Osteocyte (in vitro differentiated cells): ENCODE measurements around the gene DEDD2. TPM values are rescaled to one million over a fixed set of nuclear protein-coding genes. Genes with fewer than 3 reads are reported as not detected.
A peak's percentile ranks its signal among the peaks of the same experiment; 100 is the strongest.

Source experiments
- DNase-seq: peaks from one replicate; pipeline ENCODE4 v3.0.0; 2021; ENCODE audit warnings: mixed read lengths; ENCODE audit not compliant: unreplicated experiment; ENCODE audit errors: extremely low spot score
- H3K27ac Mint-ChIP-seq: one replicate; pipeline ENCODE4 v1.8.0; 2021; ENCODE audit warnings: mild to moderate bottlenecking, mixed read lengths; ENCODE audit not compliant: unreplicated experiment
- H3K27me3 Mint-ChIP-seq: one replicate; pipeline ENCODE4 v1.8.0; 2021; ENCODE audit warnings: mixed read lengths; ENCODE audit not compliant: unreplicated experiment
- H3K36me3 Mint-ChIP-seq: one replicate; pipeline ENCODE4 v1.8.0; 2021; ENCODE audit warnings: mixed read lengths; ENCODE audit not compliant: unreplicated experiment
- H3K4me1 Mint-ChIP-seq: one replicate; pipeline ENCODE4 v1.8.0; 2021; ENCODE audit warnings: mixed read lengths; ENCODE audit not compliant: unreplicated experiment
- H3K4me3 Mint-ChIP-seq: one replicate; pipeline ENCODE4 v1.8.0; 2021; ENCODE audit warnings: mild to moderate bottlenecking, moderate library complexity, mixed read lengths; ENCODE audit not compliant: unreplicated experiment
- H3K9me3 Mint-ChIP-seq: one replicate; pipeline ENCODE4 v1.8.0; 2021; ENCODE audit warnings: mixed read lengths; ENCODE audit not compliant: unreplicated experiment
- CTCF ChIP-seq: fragments of 200-600 bp; sonication (generic); IDR thresholded peaks from 2 replicates; pipeline ENCODE4 v1.5.0; 2021; ENCODE audit warnings: antibody characterized with exemption, mild to moderate bottlenecking, moderate library complexity
- total RNA-seq: library from RNA; stranded (reverse); gene quantifications from 2 replicates; pipeline ENCODE4 v1.2.1, GENCODE V29; 2021

Gene DEDD2
- total RNA-seq, 1 donor from 2014 or later: 27.4 TPM

- Mint-ChIP-seq H3K4me1 (peaks cover 59% of the 10 kb centered on the region), H3K4me3 (no peak overlapping the region), H3K36me3 (peaks cover 2% of the 10 kb centered on the region), H3K27ac (peak overlapping the region; percentile 18), H3K27me3 (no peaks in the 10 kb centered on the region), H3K9me3 (no peaks in the 10 kb centered on the region)
- no peak for DNase-seq
- TF ChIP-seq CTCF: no peak
Measured at GRCh38 chr19:42249149-42249750, 31.8 kb upstream of the DEDD2 start.

GRCh38 chr19:42248270-42249148 lies 31.0 kb upstream of the DEDD2 start:
- Mint-ChIP-seq H3K27me3 (no peaks in the 10 kb centered on the region), H3K4me1 (peaks cover 62% of the 10 kb centered on the region), H3K27ac (peak overlapping the region; percentile 18), H3K9me3 (no peaks in the 10 kb centered on the region), H3K4me3 (no peak overlapping the region), H3K36me3 (peaks cover 2% of the 10 kb centered on the region)
- no peak for DNase-seq
- no peak for TF ChIP-seq CTCF

GRCh38 chr19:42247640-42248199 lies 30.2 kb upstream of the DEDD2 start:
- DNase-seq: no peak
- Mint-ChIP-seq H3K27me3 (no peaks in the 10 kb centered on the region), H3K4me1 (peaks cover 63% of the 10 kb centered on the region), H3K27ac (no peak overlapping the region), H3K36me3 (peaks cover 2% of the 10 kb centered on the region), H3K9me3 (no peaks in the 10 kb centered on the region), H3K4me3 (no peak overlapping the region)
- TF ChIP-seq CTCF: no peak

GRCh38 chr19:42246922-42247639 lies 29.6 kb upstream of the DEDD2 start:
- peaks cover 2% of the 10 kb centered on the region for H3K36me3 Mint-ChIP-seq
- peak overlapping the region; percentile 98 for H3K27ac Mint-ChIP-seq
- no peak for TF ChIP-seq CTCF
- no peak for DNase-seq
- H3K4me3 Mint-ChIP-seq: no peak overlapping the region
- no peaks in the 10 kb centered on the region for H3K27me3 Mint-ChIP-seq
- no peaks in the 10 kb centered on the region for H3K9me3 Mint-ChIP-seq
- H3K4me1 Mint-ChIP-seq: peaks cover 57% of the 10 kb centered on the region
